Stimulated activated CD8-positive, alpha-beta memory T cell treated with anti-CD3 and anti-CD28 coated beads, Interleukin-12 subunit alpha, Interleukin-12 subunit beta, amount 100 ng/mL, for 24 hours (primary cell): Measurements from ENCODE around the gene PDE10A.
"Not testable (repeated sequence)": the region's sequence is repeated elsewhere in the genome, so short reads cannot be mapped to it uniquely, and the experiment has no call there.

Source experiments
- DNase-seq: peaks from one replicate; pipeline ENCODE4 v3.0.0-alpha.2; 2020; ENCODE audit errors: extremely low read depth

The PDE10A gene

GRCh38 chr6:165551828-165552227, 111.2 kb downstream of the PDE10A start:
- DNase-seq = no peak

GRCh38 chr6:165548450-165548849, 114.6 kb downstream of the PDE10A start:
- no peak for DNase-seq

- no peak for DNase-seq
These were observed 117.2 kb downstream of the PDE10A start for GRCh38 chr6:165545806-165546205.

GRCh38 chr6:165543781-165544180, 119.3 kb downstream of the PDE10A start:
- DNase-seq = no peak

GRCh38 chr6:165536911-165537310, 126.1 kb downstream of the PDE10A start:
- DNase-seq = no peak

GRCh38 chr6:165519316-165519715, 143.7 kb downstream of the PDE10A start:
- DNase-seq = no peak

- no peak for DNase-seq
These were observed 146.9 kb downstream of the PDE10A start for GRCh38 chr6:165515963-165516624.

- no peak for DNase-seq
These were observed 148.4 kb downstream of the PDE10A start for GRCh38 chr6:165514621-165515020.

GRCh38 chr6:165511807-165512206, 151.2 kb downstream of the PDE10A start:
- DNase-seq = no peak

- DNase-seq = no peak
These were observed 154.6 kb downstream of the PDE10A start for GRCh38 chr6:165508321-165508869.

- no peak for DNase-seq
These were observed 156.4 kb downstream of the PDE10A start for GRCh38 chr6:165506657-165507056.

- DNase-seq = not testable (repeated sequence)
These were observed 162.7 kb downstream of the PDE10A start for GRCh38 chr6:165500214-165500907.

GRCh38 chr6:165497472-165497871, 165.6 kb downstream of the PDE10A start:
- DNase-seq = no peak

GRCh38 chr6:165488624-165489295, 174.3 kb downstream of the PDE10A start:
- no peak for DNase-seq

GRCh38 chr6:165487950-165488349, 175.1 kb downstream of the PDE10A start:
- no peak for DNase-seq

- DNase-seq = no peak
These were observed 175.7 kb downstream of the PDE10A start for GRCh38 chr6:165487347-165487746.

GRCh38 chr6:165486183-165487137, 176.6 kb downstream of the PDE10A start:
- no peak for DNase-seq

GRCh38 chr6:165484178-165484889, 178.7 kb downstream of the PDE10A start:
- no peak for DNase-seq

- DNase-seq = no peak
These were observed 181.1 kb downstream of the PDE10A start for GRCh38 chr6:165481921-165482320.

- DNase-seq = no peak
These were observed 182.1 kb downstream of the PDE10A start for GRCh38 chr6:165480916-165481315.

- DNase-seq = no peak
These were observed 184.5 kb downstream of the PDE10A start for GRCh38 chr6:165478581-165478980.
